Activated CD8-positive, alpha-beta memory T cell treated with anti-CD3 and anti-CD28 coated beads for 4 hours (primary cell): ENCODE measurements around the gene NKX2-4.
"Not testable (repeated sequence)": the region's sequence is repeated elsewhere in the genome, so short reads cannot be mapped to it uniquely, and the experiment has no call there.

Source experiments
- DNase-seq, 2 donors: peaks; one replicate each; pipeline ENCODE4 v3.0.0-alpha.2; 2020; ENCODE audit warnings: low read depth in 2 of 2

The NKX2-4 gene

DNA sequence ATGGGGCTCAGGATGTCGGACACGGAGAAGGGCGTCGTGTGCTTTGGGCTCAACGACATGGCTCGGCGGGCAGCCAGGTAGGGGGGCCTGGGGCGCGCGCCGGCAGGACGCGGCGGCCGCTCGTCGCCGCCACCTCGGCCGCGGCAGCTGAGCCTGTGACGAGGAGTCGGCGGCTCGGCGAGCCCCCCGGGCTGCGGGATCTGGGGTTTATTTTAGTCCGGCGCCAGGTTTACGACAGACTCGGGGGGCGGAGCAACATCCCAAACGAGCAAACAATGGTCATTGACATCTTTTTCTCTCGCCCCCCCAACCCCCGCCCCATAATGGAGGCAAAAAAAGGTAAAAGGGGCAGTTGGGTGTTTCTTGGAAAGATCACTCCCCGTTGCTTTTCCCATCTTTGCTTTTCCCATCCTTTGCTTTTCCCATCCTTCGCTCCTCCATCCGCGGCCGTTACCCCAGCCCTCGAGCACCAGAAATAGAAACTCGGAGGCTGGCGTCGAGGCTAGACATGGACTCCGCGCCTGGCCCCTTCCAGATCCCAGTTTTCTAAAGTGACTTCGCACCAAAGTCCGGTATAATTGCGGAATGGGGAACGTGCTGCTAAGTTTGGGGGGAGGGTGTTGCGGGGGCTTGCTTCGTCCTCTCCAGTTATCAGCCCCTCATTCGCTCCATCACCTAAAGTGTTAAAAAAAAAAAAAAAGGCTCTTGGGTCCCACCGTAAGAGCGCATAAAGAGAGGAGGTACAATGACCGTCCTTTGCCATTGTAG, at the start of gene NKX2-4:
Gene NKX2-4, minus strand, starts transcription at position 186 of the 768 bp plus-strand sequence. Its CDS starts 127 bp downstream, at position 59.
- no peak for DNase-seq

DNA sequence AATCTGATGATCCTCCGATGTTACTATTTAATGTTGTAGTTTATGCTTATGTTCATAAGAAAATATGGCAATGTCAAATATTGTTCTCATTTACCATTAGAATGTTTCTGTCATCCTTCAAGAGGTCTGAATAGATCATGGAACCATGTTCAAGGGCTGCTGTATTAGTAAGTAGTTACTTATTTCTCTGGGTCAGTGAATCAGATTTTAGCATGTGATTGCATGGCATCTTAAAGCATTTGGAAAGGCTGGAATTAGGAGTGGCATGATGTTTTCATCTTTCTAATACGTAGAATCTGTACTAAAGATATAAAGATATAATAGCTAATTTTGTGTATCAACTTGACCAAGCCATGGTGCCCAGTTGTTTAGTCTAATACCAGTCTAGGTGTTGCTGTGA, 40.5 kb upstream of the NKX2-4 start:
- no peak for DNase-seq

DNA sequence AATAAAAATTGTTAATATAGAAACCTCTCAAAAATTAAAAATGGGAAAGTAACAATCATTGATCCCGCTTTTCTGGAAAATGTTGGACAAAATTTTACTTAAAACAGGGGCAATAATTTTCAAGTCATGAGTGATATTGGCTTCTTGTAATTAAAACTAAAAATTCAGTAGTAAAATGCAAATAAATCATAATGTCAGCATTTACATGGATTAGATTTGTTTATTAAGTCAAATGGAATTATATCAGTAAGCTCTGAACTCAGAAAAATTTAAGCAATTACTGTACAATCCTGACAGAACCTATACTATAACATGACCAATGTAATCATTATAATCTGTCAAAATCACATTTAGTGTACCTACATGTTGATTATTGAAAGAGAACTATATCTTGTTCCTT, 39.9 kb upstream of the NKX2-4 start:
- DNase-seq = no peak

DNA sequence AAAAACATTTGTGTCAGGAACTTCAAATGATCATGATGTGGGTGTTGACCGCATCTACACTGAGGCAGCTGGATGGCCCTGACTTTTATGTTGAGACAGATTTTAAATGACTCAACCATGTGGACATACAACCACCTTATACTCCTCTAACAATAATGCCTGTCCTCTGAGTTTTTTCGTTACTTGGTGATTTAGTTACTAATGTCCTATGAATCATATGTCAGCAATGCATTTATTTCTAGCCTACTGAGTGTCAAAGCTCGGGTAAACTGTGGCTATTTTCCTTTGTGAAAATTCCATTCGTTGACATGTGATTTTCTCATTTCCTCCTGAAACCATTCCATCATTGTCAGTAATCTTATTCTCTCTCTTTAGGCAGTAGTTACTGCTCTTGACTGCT, 38.9 kb upstream of the NKX2-4 start:
- no peak for DNase-seq

DNA sequence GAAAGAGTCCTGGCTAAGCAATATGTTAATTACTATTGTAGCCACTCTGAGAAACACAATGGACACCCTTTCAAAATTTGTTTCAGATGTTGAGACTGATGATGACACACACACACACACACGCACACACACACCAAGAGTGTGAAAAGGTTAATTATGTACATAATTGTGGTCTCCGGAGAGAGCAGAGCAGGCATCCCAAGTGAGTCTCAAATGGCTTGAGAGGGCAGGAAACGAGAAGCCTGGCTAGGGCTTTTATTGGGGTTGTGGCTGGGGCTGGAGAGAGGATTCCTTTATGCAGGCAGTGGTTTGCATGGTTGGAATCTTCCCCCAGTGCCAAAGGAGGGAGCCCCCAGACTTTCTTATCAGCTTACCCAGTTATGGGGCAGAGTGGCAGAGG, 38.2 kb upstream of the NKX2-4 start:
- no peak for DNase-seq

DNA sequence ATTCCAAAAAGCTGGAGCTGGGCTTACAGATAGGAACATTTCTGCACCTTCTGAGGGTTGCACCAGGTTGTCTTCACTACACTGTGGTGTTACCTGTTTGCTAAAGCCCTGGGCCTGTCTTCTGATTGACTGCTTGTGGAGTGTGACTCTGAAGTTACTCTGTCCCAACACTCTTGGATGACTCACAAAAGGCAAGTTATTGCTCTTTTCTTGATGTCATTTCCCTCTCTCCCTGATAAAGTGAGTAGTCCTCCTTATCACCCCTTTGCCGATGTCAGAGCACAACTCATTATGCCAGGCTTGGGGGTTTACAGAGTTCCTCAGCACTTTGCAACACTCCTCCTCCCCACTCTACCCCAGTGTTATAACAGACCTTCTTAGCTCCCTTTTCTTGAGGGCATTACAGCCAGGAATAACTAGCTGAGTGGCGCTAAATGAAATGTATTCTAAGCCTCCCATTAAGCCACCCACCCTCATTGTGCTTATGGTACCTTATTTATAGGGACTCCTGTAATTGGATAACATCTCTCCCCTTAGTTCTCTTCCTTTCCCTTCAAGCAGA, 36.1 kb upstream of the NKX2-4 start:
- DNase-seq = no peak

DNA sequence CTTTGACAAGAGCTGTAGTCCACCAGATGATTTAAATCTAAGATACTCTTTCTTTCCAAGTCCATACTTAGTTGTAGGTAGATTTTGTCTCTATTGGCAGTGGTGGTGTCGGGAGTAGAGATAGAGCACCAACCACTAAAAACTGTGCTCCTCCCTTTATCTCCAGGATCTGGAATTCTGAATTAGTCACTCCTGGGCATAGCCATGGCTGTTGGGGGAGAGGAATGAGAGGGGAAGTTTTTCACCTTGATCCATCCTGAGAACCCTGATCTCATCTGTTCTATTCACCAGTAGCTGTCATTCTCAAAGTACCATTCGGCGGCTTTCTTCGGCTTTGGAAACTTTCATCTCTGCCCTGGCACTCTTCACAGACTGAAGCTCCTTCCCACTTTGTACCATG, 35.6 kb upstream of the NKX2-4 start:
- no peak for DNase-seq

DNA sequence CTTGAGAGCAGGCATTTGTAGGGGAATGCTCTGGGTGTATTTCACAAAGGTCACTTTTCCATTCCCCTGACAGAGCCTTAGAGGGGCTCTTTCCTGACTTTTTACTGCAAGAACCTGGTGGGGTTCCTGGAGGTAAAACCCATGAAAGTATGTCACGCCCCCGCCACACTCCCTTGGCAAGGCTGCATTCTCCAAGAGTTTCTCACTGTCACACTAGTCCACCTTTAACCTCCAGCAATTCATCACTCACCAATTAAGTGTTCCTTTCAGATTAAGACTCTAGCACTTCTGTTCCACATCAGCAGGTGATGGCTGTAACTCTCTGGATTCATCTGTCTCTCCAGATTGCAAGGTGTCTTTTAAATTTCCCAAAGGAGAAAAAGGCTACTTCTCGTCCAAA, 32.7 kb upstream of the NKX2-4 start:
- DNase-seq = no peak

DNA sequence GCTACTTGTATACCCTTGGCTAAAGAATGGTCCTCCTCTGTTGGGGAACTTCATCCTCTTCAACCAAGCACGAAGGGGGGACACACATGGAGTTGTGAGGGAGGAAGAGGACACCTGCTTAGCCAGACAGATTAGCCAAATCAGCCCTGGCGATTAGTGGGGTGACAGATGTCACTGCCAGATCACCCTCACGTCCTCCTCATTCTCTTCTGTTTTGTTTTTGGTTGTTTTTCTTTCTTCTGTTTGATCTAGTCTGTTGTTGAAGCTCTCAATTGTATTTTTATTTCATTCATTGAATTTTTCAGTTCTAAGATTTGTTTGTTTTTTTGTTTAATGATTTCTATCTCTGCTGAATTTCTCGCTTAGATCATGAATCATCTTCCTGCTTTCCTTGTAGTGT, 27.5 kb upstream of the NKX2-4 start:
- no peak for DNase-seq

DNA sequence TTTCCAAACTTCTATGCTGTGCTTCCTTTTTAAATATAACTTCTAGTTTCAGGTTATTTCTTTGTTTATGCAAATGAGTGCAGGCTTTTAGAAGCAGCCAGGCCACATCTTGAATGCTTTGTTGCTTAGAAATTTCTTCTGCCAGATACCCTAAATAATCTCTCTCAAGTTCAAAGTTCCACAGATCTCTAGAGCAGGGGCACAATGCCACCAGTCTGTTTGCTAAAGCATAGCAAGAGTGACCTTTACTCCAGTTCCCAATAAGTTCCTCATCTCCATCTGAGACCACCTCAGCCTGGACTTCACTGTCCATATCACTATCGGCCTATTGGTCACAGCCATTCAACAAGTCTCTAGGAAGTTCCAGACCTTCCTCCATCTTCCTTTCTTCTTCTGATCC, 26.4 kb upstream of the NKX2-4 start:
- not testable (repeated sequence) for DNase-seq

DNA sequence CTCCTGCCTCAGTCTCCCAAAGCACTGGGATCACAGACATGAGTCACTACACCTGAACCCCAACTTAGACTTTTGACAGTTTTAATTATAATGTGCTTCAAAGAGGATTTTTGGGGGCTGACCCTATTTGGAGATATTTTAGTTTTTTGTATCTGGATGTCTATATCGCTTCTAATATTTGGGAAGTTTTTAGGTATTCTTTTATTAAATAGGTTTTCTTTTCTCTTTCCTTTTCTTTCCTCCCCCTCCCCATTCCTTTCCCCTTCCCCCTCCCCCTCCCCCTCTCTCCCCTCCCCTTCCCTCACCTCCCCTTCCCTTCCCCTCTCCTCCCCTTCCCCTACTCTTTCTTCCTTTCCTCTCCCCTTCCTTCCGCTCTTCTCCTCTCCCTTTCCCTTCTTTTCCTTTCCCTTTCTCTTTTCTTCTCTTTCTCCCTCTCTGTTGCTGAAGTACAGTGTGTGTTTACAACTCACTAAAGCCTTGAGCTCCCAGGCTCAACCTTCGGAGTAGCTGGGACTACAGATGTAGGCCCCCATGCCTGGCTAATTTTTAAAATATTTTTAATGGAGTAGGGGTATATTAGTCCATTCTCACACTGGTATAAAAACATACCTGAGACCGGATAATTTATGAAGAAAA, 24.4 kb upstream of the NKX2-4 start:
- no peak for DNase-seq

DNA sequence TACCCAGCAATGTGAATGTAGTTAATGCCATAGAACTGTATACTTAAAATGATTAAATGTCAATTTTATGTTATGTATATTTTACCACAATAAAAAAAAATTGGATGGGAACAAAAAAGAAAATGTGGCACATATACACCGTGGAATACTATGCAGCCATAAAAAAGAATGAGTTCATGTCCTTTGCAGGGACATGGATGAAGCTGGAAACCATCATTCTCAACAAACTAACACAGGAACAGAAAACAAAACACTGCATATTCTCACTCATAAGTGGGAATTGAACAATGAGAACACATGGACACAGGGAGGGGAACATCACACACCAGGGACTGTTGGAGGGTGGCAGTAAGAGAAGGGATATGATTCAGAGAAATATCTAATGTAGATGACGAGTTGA, 21.8 kb upstream of the NKX2-4 start:
- not testable (repeated sequence) for DNase-seq

DNA sequence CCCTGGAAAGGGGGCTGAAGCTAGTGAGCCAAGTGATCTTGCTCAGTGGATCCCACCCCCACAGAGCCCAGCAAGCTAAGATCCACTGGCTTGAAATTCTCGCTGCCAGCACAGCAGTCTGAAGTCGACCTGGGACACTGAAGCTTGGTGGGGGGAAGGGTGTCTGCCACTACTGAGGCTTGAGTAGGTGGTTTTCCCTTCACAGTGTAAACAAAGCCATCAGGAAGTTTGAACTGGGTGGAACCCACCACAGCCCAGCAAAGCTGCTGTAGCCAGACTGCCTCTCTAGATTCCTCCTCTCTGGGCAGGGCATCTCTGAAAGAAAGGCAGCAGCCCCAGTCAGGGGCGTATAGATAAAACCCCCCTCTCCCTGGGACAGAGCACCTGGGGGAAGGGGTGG, 16.7 kb upstream of the NKX2-4 start:
- not testable (repeated sequence) for DNase-seq

DNA sequence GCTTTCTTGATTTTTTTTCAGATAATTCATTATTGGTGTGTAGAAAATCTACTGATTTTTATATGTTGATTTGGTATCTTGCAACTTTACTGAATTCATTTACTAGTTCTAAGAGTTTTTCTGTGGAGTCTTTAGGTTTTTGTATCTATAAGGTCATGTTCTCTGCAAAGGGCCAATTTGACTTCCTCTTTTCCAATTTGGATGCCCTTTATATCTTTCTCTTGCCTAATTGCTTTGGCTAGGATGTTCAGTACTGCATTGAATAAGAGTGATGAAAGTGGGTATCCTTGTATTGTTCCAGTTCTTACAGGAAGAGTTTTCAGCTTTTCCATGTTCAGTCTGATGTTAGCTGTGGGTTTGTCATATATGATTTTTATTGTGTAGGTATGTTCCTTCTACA, 14.4 kb upstream of the NKX2-4 start:
- no peak for DNase-seq

DNA sequence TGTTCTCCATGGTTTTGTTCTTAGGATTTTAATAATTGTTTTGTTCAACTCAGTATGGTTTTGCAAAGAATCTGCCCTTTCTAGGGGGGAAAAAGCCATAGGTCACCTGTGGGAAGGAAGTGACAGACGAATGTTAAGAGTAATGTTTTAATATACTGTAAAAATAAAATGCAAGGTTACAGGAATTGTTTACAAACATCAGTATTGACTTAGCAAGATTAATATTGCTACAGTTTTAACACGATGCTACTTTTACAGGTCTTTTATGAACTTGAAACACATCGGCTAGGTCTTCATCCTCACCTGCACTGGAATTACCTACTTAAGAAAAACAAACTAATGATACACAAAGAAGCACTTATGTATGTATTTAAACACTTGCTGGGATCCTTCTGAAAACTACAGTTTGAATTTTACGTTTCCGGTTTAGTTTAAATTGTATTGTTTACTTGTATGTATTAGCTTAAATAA, 1.7 kb upstream of the NKX2-4 start:
- no peak for DNase-seq

DNA sequence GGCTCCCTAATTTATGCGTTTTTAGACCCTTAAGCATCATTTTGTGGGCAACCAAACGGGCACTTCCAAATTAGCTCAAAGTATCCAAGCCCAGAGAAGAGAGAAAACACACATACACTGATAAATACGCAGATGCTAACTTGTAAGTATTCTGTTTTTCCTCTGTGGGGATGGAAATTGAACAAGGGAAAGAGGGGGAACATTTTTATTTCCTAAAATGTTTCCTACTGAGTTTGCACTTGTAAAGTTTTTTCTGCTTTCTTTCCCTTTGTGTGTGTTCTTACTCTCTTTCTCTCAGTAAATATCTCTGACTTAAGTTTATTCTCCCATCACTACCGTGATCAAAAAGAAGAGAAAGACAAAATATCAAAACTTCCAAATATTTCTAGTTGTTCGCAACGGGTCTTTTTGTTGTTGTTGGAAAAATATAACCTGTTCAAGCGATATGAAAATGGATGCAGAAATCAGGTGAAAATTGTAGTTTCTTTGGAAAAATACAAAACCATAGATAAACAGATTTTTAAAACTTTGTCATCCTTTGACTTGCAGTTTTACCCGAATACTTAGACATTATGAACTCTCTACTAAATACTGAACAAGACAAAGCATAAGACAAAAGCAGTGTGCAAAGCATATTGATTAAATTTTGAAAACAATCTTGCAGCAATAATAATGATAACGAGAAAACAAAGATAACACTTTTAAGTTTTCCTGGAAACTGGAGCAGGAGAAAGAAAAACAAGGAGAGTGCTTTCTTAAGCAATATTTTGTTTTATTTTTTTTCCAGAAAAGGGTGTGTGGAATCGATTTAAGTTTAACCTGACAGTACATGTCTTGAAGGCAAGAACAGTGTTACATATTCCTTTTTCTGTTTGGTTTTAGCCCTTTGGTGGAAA, 1.0 kb upstream of the NKX2-4 start:
- DNase-seq = no peak

DNA sequence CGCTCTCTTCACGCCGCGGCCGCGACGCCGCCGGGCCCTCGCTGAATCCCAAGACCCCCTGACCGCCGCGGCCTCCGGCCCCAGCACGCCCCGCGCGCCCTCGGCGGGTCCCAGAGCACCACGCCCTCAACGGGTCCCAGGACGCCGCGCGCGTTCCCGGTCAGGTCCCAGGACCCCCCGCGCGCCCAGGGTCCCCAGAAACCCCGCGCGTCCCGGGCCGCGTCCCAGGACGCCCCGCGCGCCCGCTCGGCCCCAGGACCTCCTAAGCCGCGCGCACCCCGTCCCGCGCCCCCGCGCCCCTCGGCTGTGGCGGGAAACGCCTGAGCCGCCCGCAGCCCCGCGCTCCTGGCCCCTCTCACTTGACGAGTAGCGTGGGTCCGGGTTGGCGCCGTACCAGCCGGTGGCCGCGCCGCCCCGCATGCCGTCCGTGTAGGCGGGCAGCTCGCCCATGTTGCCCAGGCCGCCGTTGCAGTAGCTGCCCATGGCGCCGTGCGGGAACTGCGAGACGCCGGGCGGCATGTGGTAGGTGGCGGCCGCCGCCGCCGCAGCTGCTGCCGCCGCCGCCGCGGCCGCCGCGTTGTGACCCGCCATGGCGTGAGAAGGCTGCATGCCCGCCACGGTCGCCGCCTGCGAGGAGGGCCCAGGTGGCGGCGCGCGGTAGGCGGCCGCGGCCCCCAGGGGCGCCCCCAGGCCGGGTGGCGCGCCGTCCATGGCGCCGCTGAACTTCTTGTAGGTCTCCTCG, 556 bp downstream of the NKX2-4 start:
- no peak for DNase-seq

DNA sequence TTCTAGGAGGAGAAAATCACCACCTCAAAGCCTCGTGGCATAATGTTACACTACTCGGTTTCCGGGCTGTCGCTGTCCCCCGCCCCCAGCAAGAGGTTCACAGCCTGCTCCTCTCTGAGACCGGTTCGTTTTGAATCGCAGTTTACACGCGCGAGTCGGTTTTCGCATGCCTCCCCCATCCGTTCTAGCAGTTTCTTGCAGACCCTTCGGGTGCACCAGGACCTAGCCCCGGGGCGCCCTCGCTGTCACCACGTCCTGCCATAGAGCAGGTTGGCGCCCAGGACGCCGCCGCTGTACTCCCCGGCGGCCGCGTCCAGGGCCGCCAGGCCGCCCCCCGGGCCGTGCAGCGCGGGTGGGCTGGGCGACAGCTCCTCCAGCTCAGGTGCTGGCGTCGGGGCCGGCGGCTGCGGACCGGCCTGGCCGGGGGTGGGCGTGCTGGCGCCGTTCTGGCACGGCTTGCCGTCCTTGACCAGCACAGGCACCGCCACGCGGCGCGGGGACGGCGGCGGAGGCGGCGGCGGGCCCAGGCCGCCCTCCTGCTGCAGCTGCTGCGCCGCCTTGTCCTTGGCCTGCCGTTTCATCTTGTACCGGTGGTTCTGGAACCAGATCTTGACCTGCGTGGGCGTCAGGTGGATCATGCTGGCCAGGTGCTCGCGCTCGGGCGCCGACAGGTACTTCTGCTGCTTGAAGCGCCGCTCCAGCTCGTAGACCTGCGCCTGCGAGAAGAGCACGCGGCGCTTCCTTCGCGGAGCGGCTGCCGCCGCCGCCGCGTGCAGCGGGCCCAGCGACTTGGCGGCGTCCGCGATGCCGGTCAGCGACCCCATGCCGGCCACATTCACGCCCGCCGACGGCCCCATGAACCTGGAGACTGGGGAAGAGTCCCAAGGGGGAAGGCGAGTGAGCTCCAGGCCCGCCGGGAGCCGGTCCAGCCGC, 1.4 kb downstream of the NKX2-4 start:
- DNase-seq = peak; percentile 12 to 31

DNA sequence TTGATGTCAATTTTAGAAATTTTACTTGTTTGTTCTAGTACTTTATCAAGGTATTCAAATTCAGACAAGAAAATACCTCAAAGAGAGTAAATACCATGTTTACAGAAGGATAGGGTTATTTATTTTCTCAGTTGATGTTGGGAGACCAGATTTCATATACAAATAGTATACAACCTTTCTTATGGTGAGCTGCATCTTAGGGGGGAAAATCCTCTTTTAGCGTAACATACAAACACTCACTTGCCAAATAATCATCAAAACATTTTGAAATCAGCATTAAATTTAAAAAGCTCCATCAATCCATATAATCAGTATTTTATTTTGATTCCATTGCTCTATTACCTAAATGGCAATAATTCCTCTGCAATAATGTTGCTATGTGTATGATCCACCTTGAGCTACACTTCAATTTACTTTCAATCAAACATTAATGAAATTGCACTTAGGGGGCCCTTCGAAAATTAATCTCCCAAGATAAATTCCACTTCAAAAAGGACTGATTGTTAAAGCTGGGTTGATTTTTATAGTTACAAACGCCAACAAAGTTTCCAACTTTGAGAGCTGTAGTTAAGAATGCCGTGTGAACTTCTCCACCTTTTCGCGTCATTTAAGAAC, 2.2 kb downstream of the NKX2-4 start:
- no peak for DNase-seq

DNA sequence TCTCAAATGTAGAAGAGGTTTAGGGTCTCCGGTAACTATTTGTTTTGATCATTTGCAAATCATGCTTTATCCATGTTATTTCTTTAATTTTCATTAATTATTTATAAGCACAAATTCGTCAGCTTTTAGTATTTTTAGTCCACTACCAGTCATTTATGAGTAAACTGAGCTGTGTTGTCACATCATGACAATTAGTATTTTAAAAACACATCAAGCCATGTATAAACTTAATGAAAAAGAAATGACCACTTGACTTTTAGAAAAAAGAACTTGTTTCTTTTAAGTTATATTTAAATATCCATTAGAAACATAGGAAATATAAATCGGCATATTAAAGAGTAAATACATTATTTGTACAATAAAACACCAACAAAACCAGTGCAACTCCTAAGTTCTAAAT, 2.8 kb downstream of the NKX2-4 start:
- no peak for DNase-seq
